ENCODE results near the gene MDN1. TPM values are rescaled to one million over a fixed set of nuclear protein-coding genes. Genes with fewer than 3 reads are reported as not detected.
"Not testable (repeated sequence)": the region's sequence is repeated elsewhere in the genome, so short reads cannot be mapped to it uniquely, and the experiment has no call there.

MDN1 gene
- total and polyA plus RNA-seq, 4 donors = 31.4 to 40.2 (median 36.8) TPM

- WGBS (ENCODE audit: insufficient coverage) = 91% methylated on average over 6 of the region's 13 CpGs
These were observed 162.0 kb downstream of the MDN1 start for GRCh38 chr6:89657445-89658158.

GRCh38 chr6:89655122-89655521, 164.5 kb downstream of the MDN1 start:
- no peak for DNase-seq (ENCODE audit: low read depth in 4 of 6, low spot score in 6 of 6)
- H3K36me3 ChIP-seq (ENCODE audit: control insufficient read depth, insufficient read depth, low read length) = peaks cover 26% of the 10 kb centered on the region
- no peaks in the 10 kb centered on the region for H3K27me3 ChIP-seq (ENCODE audit: control insufficient read depth, insufficient read depth, low read length)
- H3K27ac ChIP-seq (ENCODE audit: low read depth, low read length) = no peak overlapping the region
- WGBS (ENCODE audit: insufficient coverage) = no CpG with 5 or more reads among the region's 2 CpGs
- H3K4me3 ChIP-seq (ENCODE audit: low read depth, low read length) = no peak overlapping the region
- no peaks in the 10 kb centered on the region for H3K4me1 ChIP-seq (ENCODE audit: control insufficient read depth, insufficient read depth, low read length)
- H3K9me3 ChIP-seq (ENCODE audit: control insufficient read depth, insufficient read depth, low read length) = no peaks in the 10 kb centered on the region

More at GRCh38 chr6:89657445-89658158, 162.0 kb downstream of the MDN1 start:
- H3K9me3 ChIP-seq (ENCODE audit: control insufficient read depth, insufficient read depth, low read length) = no peaks in the 10 kb centered on the region
- H3K36me3 ChIP-seq (ENCODE audit: control insufficient read depth, insufficient read depth, low read length) = peaks cover 28% of the 10 kb centered on the region
- no peak overlapping the region for H3K27ac ChIP-seq (ENCODE audit: low read depth, low read length)
- no peak for DNase-seq (ENCODE audit: low read depth in 4 of 6, low spot score in 6 of 6)
- no peak overlapping the region for H3K4me3 ChIP-seq (ENCODE audit: low read depth, low read length)
- no peaks in the 10 kb centered on the region for H3K27me3 ChIP-seq (ENCODE audit: control insufficient read depth, insufficient read depth, low read length)
- no peaks in the 10 kb centered on the region for H3K4me1 ChIP-seq (ENCODE audit: control insufficient read depth, insufficient read depth, low read length)

- Histone ChIP-seq H3K36me3 (ENCODE audit: control insufficient read depth, insufficient read depth, low read length) (peaks cover 23% of the 10 kb centered on the region), H3K4me3 (ENCODE audit: low read depth, low read length) (no peak overlapping the region), H3K27ac (ENCODE audit: low read depth, low read length) (no peak overlapping the region), H3K27me3 (ENCODE audit: control insufficient read depth, insufficient read depth, low read length) (no peaks in the 10 kb centered on the region), H3K9me3 (ENCODE audit: control insufficient read depth, insufficient read depth, low read length) (no peaks in the 10 kb centered on the region), H3K4me1 (ENCODE audit: control insufficient read depth, insufficient read depth, low read length) (no peaks in the 10 kb centered on the region)
- 86% methylated on average over 7 of the region's 8 CpGs for WGBS (ENCODE audit: insufficient coverage)
- no peak for DNase-seq (ENCODE audit: low read depth in 4 of 6, low spot score in 6 of 6)
These were observed 169.0 kb downstream of the MDN1 start for GRCh38 chr6:89650579-89650978.

GRCh38 chr6:89649682-89650081, 169.9 kb downstream of the MDN1 start:
- H3K36me3 ChIP-seq (ENCODE audit: control insufficient read depth, insufficient read depth, low read length) = peaks cover 22% of the 10 kb centered on the region
- H3K4me1 ChIP-seq (ENCODE audit: control insufficient read depth, insufficient read depth, low read length) = no peaks in the 10 kb centered on the region
- no CpG with 5 or more reads among the region's 1 CpG for WGBS (ENCODE audit: insufficient coverage)
- H3K27ac ChIP-seq (ENCODE audit: low read depth, low read length) = no peak overlapping the region
- no peaks in the 10 kb centered on the region for H3K9me3 ChIP-seq (ENCODE audit: control insufficient read depth, insufficient read depth, low read length)
- no peaks in the 10 kb centered on the region for H3K27me3 ChIP-seq (ENCODE audit: control insufficient read depth, insufficient read depth, low read length)
- H3K4me3 ChIP-seq (ENCODE audit: low read depth, low read length) = no peak overlapping the region
- DNase-seq (ENCODE audit: low read depth in 4 of 6, low spot score in 6 of 6) = no peak

GRCh38 chr6:89644864-89645263, 174.7 kb downstream of the MDN1 start:
- Histone ChIP-seq H3K27ac (ENCODE audit: low read depth, low read length) (no peak overlapping the region), H3K9me3 (ENCODE audit: control insufficient read depth, insufficient read depth, low read length) (no peaks in the 10 kb centered on the region), H3K27me3 (ENCODE audit: control insufficient read depth, insufficient read depth, low read length) (no peaks in the 10 kb centered on the region), H3K4me1 (ENCODE audit: control insufficient read depth, insufficient read depth, low read length) (peaks cover 6% of the 10 kb centered on the region), H3K4me3 (ENCODE audit: low read depth, low read length) (no peak overlapping the region), H3K36me3 (ENCODE audit: control insufficient read depth, insufficient read depth, low read length) (peaks cover 15% of the 10 kb centered on the region)
- no peak for DNase-seq (ENCODE audit: low read depth in 4 of 6, low spot score in 6 of 6)
- WGBS (ENCODE audit: insufficient coverage) = 65% methylated on average over 2 of the region's 4 CpGs

GRCh38 chr6:89643406-89643805, 176.2 kb downstream of the MDN1 start:
- H3K27me3 ChIP-seq (ENCODE audit: control insufficient read depth, insufficient read depth, low read length) = no peaks in the 10 kb centered on the region
- WGBS (ENCODE audit: insufficient coverage) = 14% methylated on average over 2 of the region's 3 CpGs
- peak overlapping the region; percentile 60 for H3K27ac ChIP-seq (ENCODE audit: low read depth, low read length)
- DNase-seq (ENCODE audit: low read depth in 4 of 6, low spot score in 6 of 6) = peak in 4 of 6 donors; percentile 10 to 73 (median 46)
- no peak overlapping the region for H3K4me3 ChIP-seq (ENCODE audit: low read depth, low read length)
- no peaks in the 10 kb centered on the region for H3K9me3 ChIP-seq (ENCODE audit: control insufficient read depth, insufficient read depth, low read length)
- H3K36me3 ChIP-seq (ENCODE audit: control insufficient read depth, insufficient read depth, low read length) = peaks cover 12% of the 10 kb centered on the region
- H3K4me1 ChIP-seq (ENCODE audit: control insufficient read depth, insufficient read depth, low read length) = peaks cover 10% of the 10 kb centered on the region

- no peak overlapping the region for H3K4me3 ChIP-seq (ENCODE audit: low read depth, low read length)
- peak in 3 of 6 donors; percentile 12 to 51 (median 23) for DNase-seq (ENCODE audit: low read depth in 4 of 6, low spot score in 6 of 6)
- peaks cover 14% of the 10 kb centered on the region for H3K4me1 ChIP-seq (ENCODE audit: control insufficient read depth, insufficient read depth, low read length)
- no peaks in the 10 kb centered on the region for H3K27me3 ChIP-seq (ENCODE audit: control insufficient read depth, insufficient read depth, low read length)
- H3K36me3 ChIP-seq (ENCODE audit: control insufficient read depth, insufficient read depth, low read length) = peaks cover 10% of the 10 kb centered on the region
- H3K27ac ChIP-seq (ENCODE audit: low read depth, low read length) = peak overlapping the region; percentile 60
- WGBS (ENCODE audit: insufficient coverage) = 50% methylated on average over 1 of the region's 3 CpGs
- H3K9me3 ChIP-seq (ENCODE audit: control insufficient read depth, insufficient read depth, low read length) = no peaks in the 10 kb centered on the region
These were observed 176.6 kb downstream of the MDN1 start for GRCh38 chr6:89642956-89643355.

- 100% methylated on average over 1 of the region's 3 CpGs for WGBS (ENCODE audit: insufficient coverage)
- H3K4me1 ChIP-seq (ENCODE audit: control insufficient read depth, insufficient read depth, low read length) = peaks cover 17% of the 10 kb centered on the region
These were observed 178.0 kb downstream of the MDN1 start for GRCh38 chr6:89641581-89641980.

GRCh38 chr6:89640804-89641203, 178.8 kb downstream of the MDN1 start:
- Histone ChIP-seq H3K27ac (ENCODE audit: low read depth, low read length) (no peak overlapping the region), H3K4me3 (ENCODE audit: low read depth, low read length) (no peak overlapping the region), H3K4me1 (ENCODE audit: control insufficient read depth, insufficient read depth, low read length) (peaks cover 17% of the 10 kb centered on the region), H3K36me3 (ENCODE audit: control insufficient read depth, insufficient read depth, low read length) (peaks cover 4% of the 10 kb centered on the region), H3K9me3 (ENCODE audit: control insufficient read depth, insufficient read depth, low read length) (no peaks in the 10 kb centered on the region), H3K27me3 (ENCODE audit: control insufficient read depth, insufficient read depth, low read length) (no peaks in the 10 kb centered on the region)
- 81% methylated on average over 2 of the region's 4 CpGs for WGBS (ENCODE audit: insufficient coverage)
- no peak for DNase-seq (ENCODE audit: low read depth in 4 of 6, low spot score in 6 of 6)

More at GRCh38 chr6:89641581-89641980, 178.0 kb downstream of the MDN1 start:
- H3K36me3 ChIP-seq (ENCODE audit: control insufficient read depth, insufficient read depth, low read length); H3K27ac ChIP-seq (ENCODE audit: low read depth, low read length); DNase-seq (ENCODE audit: low read depth in 4 of 6, low spot score in 6 of 6); H3K27me3 ChIP-seq (ENCODE audit: control insufficient read depth, insufficient read depth, low read length); H3K9me3 ChIP-seq (ENCODE audit: control insufficient read depth, insufficient read depth, low read length); H3K4me3 ChIP-seq (ENCODE audit: low read depth, low read length): not testable (repeated sequence)
